T-helper 2 cell (primary cell): ENCODE measurements around the gene CRLF1.

Experiments
- DNase-seq, 5 experiments: peaks; one replicate each; pipeline versions ENCODE4 v3.0.0 to v3.0.0-alpha.2; 2012 to 2022

Gene CRLF1

GRCh38 chr19:18636183-18636968 lies 29.8 kb upstream of the CRLF1 start:
- DNase-seq = peak; percentile 97 to 99 (median 98)

- DNase-seq = no peak
Observed at GRCh38 chr19:18635831-18636182, 29.2 kb upstream of the CRLF1 start.

- peak in 1 of 5 experiments; percentile 55 for DNase-seq
Observed at GRCh38 chr19:18634612-18635297, 28.2 kb upstream of the CRLF1 start.

DNA sequence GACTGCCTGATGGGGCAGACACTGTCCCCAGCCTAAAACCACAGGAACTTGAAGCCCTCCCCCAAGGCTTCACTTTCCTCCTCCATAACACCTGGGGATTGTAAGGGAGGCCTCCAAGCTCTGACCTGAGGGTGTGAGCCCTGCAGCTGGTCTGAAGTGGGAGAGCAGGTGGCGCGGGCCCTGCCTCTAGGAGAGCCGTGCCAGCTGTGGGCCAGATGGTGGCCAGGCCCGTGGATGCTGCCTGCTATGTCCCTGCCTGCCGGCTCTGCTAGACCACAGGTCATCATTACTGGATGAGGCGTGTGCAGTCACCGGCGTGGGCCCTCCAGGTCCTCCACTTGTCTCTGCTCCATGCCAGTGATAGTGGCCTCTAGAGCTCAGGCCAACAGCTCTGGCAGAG lies 26.7 kb upstream of the CRLF1 start:
- DNase-seq = no peak

GRCh38 chr19:18629166-18630088 lies 22.8 kb upstream of the CRLF1 start:
- no peak for DNase-seq

DNA sequence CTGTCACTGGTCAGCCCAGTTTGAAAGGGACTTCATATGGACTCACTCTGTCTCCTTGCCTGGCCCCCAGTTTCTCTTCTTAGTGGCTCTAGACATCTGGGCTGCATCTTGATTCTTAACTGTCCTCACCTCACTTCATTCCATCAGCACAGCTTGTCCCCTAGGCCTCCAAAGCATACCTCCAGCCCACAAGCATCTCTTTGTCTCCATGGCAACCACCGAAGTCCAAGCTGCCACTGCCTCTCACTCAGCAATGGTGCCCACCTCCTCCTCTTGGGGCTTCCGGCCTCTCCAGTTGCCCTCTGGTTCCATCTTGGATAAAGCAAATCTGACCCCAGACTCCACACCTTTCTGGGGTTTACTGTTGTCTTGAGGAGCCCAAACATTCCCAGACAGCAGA lies 20.3 kb upstream of the CRLF1 start:
- DNase-seq = no peak

DNA sequence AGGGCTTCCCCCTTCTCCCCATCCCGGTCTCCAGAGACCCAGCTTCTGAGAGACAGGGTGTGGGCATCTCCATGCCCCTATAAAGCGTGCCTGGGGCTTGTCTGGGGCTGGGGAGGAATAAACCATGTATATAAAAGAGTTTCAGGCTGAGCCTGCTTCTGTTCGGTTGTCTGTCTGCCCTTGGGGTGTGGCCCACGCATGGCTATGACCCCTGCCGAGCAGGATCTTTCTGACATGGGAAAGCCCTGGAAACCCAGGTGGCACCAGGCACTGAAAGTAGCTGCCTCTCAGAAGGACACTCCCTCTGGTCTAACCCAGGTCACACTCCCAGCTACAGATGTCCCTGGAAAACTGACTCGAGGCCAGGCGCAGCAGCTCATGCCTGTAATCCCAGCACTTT lies 14.3 kb upstream of the CRLF1 start:
- no peak for DNase-seq

- no peak for DNase-seq
Observed at GRCh38 chr19:18620311-18620710, 13.7 kb upstream of the CRLF1 start.

DNA sequence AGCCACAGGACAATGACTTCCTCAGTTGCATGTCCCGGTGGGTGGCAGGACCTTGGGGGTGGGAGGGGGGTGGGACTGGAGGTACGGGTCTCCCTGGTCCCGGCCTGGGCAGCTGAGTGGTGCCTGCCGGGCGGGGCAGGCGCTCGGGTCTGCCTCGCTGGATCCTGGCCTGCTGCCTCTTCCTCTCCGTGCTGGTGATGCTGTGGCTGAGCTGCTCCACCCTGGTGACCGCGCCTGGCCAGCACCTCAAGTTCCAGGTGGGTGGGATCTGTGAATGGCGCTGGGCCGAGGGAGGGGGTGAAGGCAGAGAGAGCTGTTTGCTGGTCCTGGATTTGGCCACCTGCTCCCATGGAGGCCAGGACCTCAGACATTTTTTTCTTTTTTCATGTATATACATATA lies 11.6 kb upstream of the CRLF1 start:
- no peak for DNase-seq

DNA sequence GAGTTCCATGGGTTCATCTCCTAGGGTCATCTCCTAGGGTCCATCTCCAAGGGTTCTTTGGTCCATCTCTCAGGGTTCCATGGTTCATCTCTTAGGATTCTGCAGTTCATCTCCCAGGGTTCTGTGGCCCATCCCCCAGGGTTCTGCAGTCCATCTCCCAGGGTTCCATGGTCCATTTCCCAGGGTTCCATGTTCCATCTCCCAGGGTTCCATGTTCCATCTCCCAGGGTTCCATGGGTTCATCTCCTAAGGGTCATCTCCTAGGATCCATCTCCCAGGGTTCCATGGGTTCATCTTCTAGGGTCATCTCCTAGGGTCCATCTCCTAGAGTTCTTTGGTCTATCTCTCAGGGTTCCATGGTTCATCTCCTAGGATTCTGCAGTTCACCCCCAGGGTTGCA lies 11.0 kb upstream of the CRLF1 start:
- DNase-seq = no peak

DNA sequence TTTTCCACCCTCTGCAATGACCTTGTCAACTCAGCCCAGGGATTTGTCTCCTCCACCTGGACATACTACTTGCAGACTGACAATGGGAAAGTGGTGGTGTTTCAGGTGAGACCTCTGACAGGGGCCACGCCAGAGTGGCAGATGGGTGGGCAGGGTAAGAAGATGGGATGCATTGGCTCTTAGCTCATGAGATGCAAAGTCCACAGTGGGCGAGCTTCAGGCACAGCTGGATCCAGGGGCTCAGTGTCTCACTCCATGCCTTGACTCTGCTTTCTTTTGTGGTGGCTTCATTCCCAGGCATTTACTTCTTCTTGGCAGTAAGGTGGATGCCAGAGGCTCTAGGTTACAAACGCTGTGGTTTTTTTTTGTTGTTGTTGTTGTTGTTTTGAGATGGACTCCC lies 9.4 kb upstream of the CRLF1 start:
- DNase-seq = no peak

DNA sequence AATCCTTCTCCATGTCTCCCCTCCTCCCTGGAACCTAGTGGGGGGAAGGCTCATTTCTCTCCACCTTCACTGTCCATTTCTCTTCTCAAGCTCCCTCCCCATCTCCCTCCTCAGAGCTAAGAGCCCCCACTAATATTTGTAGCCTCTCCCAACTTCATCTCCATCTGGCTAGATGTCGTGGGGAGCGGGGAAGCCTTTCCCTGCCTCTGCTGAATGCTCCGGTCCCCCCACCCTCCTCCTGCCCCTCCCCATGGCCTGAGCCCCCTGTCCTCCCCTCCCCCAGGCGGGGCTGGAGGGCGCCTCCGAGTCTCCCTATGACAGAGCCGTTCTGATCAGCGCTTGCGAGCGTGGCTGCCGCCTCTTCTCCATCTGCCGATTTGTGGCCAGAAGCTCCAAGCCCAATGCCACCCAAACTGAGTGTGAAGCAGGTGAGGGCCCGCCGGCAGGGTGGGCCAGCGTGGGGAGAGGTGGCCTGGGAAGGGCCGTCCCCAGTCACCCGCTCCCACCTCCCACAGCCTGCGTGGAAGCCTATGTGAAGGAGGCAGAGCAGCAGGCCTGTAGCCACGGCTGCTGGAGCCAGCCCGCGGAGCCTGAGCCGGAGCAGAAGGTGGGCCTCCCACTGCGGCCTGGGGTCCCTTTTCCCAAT lies 7.1 kb upstream of the CRLF1 start:
- no peak for DNase-seq

GRCh38 chr19:18612772-18613588 lies 6.4 kb upstream of the CRLF1 start, which contains the start of gene TMEM59L:
TMEM59L (plus strand) TSS chr19:18612870; CDS start chr19:18612959, 89 bp downstream.
- DNase-seq = peak in 4 of 5 experiments; percentile 14 to 53 (median 42)

GRCh38 chr19:18612051-18612771 lies 5.6 kb upstream of the CRLF1 start:
- no peak for DNase-seq

- DNase-seq = no peak
Observed at GRCh38 chr19:18611327-18612050, 4.9 kb upstream of the CRLF1 start.

- DNase-seq = no peak
Observed at GRCh38 chr19:18610556-18611326, 4.1 kb upstream of the CRLF1 start.

DNA sequence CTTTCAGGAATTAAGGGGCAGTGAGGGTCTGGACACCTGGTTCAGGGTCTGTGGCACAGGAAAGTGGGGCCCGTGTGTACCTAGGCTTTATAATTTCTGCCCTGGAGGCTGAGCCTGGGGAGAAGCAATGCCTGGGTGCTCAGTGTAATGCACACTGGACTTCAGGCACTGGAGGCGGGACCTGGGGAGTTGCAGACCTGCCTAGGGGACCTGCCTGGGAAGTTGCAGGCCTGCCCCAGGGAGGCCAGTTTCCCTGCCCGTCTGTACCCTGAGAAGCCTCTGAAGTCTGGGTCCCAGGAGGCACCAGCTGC lies 3.6 kb upstream of the CRLF1 start:
- no peak for DNase-seq

DNA sequence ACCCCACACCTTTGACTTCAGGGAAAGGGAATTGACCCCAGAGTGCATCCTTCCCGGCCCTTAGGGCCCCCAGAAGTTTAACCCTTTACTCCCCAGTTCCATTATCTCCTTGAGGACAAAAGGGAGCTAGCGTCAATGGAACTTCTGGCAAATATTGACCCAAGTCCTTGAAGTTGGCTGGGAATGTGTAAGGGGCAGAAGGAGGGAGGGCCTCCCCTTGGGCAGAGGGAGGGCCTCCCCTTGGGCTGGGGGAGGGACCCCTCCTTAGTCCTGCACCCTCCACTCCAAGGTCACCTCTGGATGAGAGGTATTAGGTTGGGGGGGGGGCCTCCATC lies 3.1 kb upstream of the CRLF1 start:
- DNase-seq = no peak

- DNase-seq = no peak
Observed at GRCh38 chr19:18608805-18609716, 2.5 kb upstream of the CRLF1 start.
